ENCODE results near the gene THYN1. TPM values are rescaled to one million over a fixed set of nuclear protein-coding genes. Genes with fewer than 3 reads are reported as not detected.

Gene THYN1
- polyA plus RNA-seq, 1 experiment: 80.8 TPM

DNA sequence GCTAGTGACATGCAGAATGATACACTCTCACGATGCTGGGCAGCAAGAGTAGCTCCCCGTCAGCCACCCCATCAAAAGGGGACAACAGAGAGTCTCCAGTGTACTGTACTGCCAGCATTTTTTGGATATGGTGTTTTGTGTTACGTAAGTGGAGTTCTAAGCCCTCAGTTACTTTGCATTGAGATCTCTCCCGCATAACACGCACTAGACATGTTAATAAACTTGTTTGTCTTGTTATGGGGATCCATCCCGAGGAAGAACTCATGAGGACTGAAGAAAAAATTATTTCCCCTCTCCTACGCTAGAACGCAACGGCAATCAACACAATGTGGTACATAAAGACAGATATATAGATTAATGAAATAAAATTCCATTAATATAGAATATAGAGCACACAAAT, 53.6 kb downstream of the THYN1 start:
- Histone ChIP-seq H3K27me3 (ENCODE audit: control insufficient read depth, insufficient read depth, low read length) (no peaks in the 10 kb centered on the region), H3K9me3 (ENCODE audit: control insufficient read depth, insufficient read depth, low read length) (no peaks in the 10 kb centered on the region), H3K27ac (ENCODE audit: low read depth, low read length) (no peak overlapping the region), H3K4me3 (ENCODE audit: low read depth, low read length) (no peak overlapping the region)
- DNase-seq (ENCODE audit: low read depth, low spot score): no peak
- POLR2A ChIA-PET: interaction anchor here (0.6 kb wide), 1 partner anchor 152 kb away, joined by 3 read pairs; no protein-coding TSS in a partner anchor
- CTCF ChIA-PET: interaction anchor here (0.6 to 1.5 kb wide), 3 partner anchors 9 to 149 kb away, joined by 3 to 5 read pairs (median 4); no protein-coding TSS in a partner anchor
- TF ChIP-seq, protein P1, sequence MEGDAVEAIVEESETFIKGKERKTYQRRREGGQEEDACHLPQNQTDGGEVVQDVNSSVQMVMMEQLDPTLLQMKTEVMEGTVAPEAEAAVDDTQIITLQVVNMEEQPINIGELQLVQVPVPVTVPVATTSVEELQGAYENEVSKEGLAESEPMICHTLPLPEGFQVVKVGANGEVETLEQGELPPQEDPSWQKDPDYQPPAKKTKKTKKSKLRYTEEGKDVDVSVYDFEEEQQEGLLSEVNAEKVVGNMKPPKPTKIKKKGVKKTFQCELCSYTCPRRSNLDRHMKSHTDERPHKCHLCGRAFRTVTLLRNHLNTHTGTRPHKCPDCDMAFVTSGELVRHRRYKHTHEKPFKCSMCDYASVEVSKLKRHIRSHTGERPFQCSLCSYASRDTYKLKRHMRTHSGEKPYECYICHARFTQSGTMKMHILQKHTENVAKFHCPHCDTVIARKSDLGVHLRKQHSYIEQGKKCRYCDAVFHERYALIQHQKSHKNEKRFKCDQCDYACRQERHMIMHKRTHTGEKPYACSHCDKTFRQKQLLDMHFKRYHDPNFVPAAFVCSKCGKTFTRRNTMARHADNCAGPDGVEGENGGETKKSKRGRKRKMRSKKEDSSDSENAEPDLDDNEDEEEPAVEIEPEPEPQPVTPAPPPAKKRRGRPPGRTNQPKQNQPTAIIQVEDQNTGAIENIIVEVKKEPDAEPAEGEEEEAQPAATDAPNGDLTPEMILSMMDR (IDR thresholded peaks at IDR 0.05; ENCODE audit: low read depth, low read length): no peak

Other genes starting within 250 kb of the THYN1 start
- 66.2 and 79.6 TPM in 2 replicates for gene JAM3, start 184.3 kb downstream of the THYN1 start, polyA plus RNA-seq (2011; rRNA removed)
- 10.2 and 12.2 TPM in 2 replicates for gene NCAPD3, start 29.4 kb downstream of the THYN1 start, polyA plus RNA-seq (2011; rRNA removed)
- gene VPS26B, start 28.7 kb downstream of the THYN1 start, polyA plus RNA-seq (2011; rRNA removed): 49.9 and 53.7 TPM in 2 replicates
- gene ACAD8, start 216 bp upstream of the THYN1 start, polyA plus RNA-seq (2011; rRNA removed): 22.1 and 24.7 TPM in 2 replicates
- gene GLB1L3, start 23.0 kb upstream of the THYN1 start, polyA plus RNA-seq (2011; rRNA removed): not detected in 2 replicates
- gene GLB1L2, start 78.6 kb upstream of the THYN1 start, polyA plus RNA-seq (2011; rRNA removed): 0.11 and 0.12 TPM in 2 replicates
- not detected in 2 replicates for gene B3GAT1, start 158.9 kb upstream of the THYN1 start, polyA plus RNA-seq (2011; rRNA removed)

All from AG04450 (cell line).